ENCODE results near the gene JAZF1.

DNA sequence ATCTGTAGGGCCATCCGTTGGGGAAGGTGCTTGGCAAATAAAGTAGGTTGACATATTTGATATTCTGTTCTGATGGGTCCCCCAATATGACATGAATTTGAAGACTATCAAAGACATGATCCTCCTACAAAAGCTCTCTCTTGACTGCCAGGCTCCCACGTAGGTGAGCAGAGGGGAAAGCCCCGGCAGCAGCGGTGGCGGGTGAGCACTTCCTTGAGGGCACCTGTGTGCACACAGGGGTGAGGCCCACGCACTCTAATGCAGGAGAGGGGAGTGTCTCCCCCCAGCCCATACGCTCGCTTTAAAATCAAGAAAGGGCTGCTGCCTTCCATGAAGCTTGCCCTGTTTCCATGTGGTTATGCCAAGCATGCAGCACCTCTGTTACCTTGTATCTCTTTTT is 340.3 kb downstream of the JAZF1 start:
- TF ChIP-seq POLR2AphosphoS5 (IDR thresholded peaks at IDR 0.05; ENCODE audit: low read depth, low read length) (no peak), SIN3A (IDR thresholded peaks at IDR 0.05; ENCODE audit: borderline replicate concordance, insufficient read depth, low read length) (no peak), TAF1 (IDR thresholded peaks at IDR 0.05; ENCODE audit: borderline replicate concordance, insufficient read depth, low read length) (no peak), FOXP2 (optimal IDR thresholded peaks at IDR 0.05; ENCODE audit: borderline replicate concordance, extremely low read depth, extremely low read length, insufficient read depth) (no peak)
- TF ChIP-seq, protein P1, sequence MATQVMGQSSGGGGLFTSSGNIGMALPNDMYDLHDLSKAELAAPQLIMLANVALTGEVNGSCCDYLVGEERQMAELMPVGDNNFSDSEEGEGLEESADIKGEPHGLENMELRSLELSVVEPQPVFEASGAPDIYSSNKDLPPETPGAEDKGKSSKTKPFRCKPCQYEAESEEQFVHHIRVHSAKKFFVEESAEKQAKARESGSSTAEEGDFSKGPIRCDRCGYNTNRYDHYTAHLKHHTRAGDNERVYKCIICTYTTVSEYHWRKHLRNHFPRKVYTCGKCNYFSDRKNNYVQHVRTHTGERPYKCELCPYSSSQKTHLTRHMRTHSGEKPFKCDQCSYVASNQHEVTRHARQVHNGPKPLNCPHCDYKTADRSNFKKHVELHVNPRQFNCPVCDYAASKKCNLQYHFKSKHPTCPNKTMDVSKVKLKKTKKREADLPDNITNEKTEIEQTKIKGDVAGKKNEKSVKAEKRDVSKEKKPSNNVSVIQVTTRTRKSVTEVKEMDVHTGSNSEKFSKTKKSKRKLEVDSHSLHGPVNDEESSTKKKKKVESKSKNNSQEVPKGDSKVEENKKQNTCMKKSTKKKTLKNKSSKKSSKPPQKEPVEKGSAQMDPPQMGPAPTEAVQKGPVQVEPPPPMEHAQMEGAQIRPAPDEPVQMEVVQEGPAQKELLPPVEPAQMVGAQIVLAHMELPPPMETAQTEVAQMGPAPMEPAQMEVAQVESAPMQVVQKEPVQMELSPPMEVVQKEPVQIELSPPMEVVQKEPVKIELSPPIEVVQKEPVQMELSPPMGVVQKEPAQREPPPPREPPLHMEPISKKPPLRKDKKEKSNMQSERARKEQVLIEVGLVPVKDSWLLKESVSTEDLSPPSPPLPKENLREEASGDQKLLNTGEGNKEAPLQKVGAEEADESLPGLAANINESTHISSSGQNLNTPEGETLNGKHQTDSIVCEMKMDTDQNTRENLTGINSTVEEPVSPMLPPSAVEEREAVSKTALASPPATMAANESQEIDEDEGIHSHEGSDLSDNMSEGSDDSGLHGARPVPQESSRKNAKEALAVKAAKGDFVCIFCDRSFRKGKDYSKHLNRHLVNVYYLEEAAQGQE (IDR thresholded peaks at IDR 0.05; ENCODE audit: insufficient read depth in 1 of 2, low read depth in 2 of 2, low read length in 2 of 2) = no peak
